Activated CD4-positive, alpha-beta T cell treated with anti-CD3 and anti-CD28 coated beads, Interleukin-2, amount 50 U/mL, for 4 hours (primary cell): ENCODE results near the gene OR1A2.
"Not testable (repeated sequence)": the region's sequence is repeated elsewhere in the genome, so short reads cannot be mapped to it uniquely, and the experiment has no call there.

ENCODE experiments used
- DNase-seq, 2 experiments: peaks; one replicate each; pipeline ENCODE4 v3.0.0-alpha.2; 2020

Gene OR1A2

DNA sequence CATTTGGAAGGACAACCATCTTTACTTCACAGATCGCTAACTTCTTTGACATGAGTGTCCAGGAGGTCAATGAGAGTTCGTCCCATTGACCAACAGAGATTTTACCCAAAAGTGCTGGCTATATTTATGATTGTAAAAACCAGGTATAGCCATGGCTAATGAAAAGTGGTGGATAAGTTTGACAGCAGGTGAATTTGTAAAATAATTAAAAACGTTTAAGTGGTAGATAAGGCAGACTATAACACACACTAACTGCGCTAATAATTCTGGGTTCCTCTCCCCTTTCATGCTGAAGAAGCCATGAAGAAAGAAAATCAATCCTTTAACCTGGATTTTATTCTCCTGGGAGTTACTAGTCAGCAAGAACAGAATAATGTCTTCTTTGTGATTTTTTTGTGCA is at the start of gene OR1A2:
Gene OR1A2, plus strand, starts transcription at position 301 of the 400 bp plus-strand sequence. Its CDS starts 0 bp downstream, at position 301.
- no peak for DNase-seq

DNA sequence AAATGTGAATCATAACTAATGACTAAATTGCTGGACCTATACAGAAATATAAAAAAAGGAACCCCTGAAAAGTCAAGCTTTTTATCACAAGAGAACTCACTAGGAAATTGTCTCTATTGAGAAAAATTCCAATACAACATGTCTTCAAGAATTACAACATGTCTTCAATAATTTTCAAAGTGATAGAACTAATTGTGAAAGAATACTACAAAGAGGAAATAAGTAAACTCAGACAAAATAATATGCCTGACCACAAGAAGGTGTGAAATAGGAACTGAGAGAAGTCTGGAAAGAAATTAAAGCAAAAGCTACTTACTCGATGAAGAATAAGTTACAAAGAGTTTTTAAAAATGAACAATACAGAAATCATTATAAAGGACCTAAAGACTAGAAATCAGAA is 40.1 kb upstream of the OR1A2 start:
- no peak for DNase-seq

GRCh38 chr17:3167574-3167973 is 29.7 kb upstream of the OR1A2 start:
- DNase-seq = no peak

DNA sequence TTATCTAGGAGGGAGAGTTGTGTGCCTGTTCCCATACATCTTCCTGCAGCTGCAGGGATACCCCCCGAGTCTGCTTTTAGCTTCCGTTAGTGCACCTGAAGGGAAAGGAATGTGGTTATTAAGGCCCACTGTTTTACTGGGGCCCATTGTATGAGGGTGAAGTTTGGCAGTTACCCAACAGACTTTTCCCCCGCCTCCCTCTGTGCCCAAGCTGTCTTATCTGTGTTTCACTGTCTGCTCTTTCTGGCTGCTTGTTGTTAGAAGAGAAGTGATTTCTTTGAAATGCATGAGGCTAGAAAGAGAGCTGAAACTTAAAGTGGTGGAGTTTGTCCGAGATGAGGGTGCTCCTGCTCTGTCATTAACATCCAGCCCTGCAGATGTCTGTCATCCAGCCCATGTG is 7.4 kb upstream of the OR1A2 start:
- no peak for DNase-seq

DNA sequence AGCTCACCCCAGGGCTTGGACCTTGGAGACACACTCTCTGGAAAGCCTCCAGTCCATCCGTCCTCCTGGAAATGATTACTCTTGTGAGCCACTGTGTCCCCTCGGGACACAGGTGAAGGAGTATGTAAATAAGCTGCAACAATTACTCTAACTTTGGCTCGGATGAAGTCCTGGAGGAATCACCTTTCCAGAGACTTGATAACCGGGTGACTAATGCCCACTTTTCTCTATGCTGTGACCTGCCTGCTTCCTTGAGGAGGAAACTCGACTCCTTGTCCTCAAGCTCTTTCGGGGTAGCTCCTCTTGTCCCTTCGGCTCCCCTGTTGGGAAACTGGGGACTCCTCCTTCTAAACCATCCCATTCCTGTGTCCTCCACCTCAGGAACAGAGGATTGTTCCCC is 10.0 kb downstream of the OR1A2 start, which contains the start of gene OR1A1:
Gene OR1A1, plus strand, starts transcription at position 301 of the 400 bp plus-strand sequence. CDS start 7,954 bp downstream, outside the sequence.
- no peak for DNase-seq

GRCh38 chr17:3208484-3208883 is 11.2 kb downstream of the OR1A2 start:
- DNase-seq = no peak

- DNase-seq = no peak
Measured at GRCh38 chr17:3213001-3213400, 15.7 kb downstream of the OR1A2 start.

DNA sequence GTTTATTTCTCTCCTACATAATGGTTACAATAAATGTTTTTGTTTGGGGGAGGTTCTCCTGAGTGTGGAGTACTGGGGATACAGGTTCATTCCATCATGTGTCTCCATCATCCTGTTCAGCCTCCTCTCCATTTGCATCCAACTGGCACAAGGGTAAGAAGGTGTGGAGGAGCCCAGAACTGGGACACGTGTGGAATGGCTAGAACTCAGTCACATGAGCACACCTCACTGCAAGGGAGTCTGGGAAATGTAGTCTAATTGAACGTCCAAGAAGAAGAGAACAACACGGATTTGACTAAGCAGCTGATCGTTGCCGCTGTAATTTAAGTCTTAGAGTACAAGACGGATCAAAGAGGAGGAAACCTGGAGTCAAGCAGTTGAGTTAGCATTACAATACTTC is 16.3 kb downstream of the OR1A2 start:
- no peak for DNase-seq

DNA sequence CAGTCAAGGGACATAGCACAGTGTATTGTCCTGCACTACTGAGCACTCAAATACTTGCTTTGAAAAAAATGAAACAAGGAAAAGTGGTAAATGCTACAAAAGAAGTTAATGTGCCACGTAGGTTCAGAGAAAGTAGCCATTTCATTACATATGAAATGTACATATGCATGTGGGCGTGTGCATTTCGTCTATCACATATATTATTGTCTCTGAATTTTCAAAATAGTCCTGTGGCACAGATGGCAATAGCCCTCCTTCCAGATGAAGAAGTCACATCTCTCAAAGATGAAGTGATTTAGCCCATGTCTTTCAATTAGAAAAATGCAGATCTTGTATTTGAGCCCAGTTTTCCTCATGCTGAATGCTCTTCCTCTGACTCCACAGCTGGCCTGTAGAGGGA is 22.7 kb downstream of the OR1A2 start:
- not testable (repeated sequence) for DNase-seq

DNA sequence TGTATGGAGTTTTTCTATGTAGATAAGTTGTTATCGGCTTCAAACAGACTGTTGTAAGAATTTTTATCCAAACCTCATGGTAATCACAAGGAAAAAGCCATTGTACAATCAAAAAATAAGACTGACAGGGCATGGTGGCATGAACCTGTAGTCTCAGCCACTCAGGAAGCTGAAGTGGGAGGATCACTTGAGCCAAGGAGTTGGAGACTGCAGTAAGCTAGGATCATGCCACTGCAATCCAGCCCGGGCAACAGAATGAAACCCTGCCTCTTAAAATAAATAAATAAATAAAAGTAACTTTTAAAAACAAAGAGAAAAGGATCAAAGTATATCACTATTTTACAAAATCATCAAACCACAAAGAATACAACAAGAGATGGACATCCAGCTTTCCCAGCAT is 24.5 kb downstream of the OR1A2 start:
- no peak for DNase-seq

- DNase-seq = no peak
Measured at GRCh38 chr17:3222505-3222904, 25.2 kb downstream of the OR1A2 start.

DNA sequence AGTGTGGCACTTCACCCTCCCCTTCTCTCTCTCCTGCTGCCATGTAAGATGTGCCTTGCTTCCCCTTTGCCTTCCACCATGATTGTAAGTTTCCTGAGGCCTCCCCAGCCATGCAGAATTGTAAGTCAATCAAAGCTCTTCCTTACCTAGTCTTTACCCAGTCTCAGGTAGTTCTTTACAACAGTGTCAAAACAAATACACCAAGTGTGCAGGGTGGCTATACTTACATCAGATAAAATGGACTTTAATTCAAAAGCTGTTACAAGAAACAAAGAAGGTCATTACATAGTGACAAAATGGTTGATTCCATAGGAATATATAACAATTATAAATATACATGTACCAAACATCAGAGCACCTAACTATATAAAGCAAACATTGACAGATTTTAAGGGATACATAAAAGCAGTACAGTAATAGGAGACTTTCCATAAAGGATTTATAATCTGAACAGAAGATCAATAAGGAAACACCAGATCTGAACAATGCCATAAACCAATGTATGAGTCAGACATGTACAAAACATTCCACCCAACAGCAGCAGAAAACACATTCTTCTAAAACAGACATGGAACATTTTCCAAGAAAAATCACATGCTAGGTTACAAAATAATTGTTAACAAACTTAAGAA is 27.5 kb downstream of the OR1A2 start:
- not testable (repeated sequence) for DNase-seq

DNA sequence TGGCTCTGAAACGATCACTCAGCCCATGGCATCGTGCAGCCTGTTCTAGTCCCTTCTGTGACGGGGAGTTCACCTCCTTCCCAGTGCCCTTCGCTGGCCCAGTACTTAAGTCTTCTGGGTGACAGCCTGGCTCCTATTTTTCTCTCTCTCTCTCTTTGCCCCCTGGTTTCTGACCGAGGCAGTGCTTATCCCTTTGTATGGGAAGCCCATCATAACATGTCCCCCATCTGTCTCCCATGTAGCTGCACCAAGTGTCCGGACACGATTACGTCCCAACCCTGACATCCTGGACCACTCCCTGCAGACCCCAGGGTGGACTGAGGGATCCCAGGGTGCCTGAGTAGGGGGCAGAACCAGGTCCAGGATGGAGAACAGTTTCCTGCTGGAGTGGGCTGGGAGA is 35.0 kb downstream of the OR1A2 start:
- not testable (repeated sequence) for DNase-seq

- not testable (repeated sequence) for DNase-seq
Measured at GRCh38 chr17:3238685-3239084, 41.4 kb downstream of the OR1A2 start.

GRCh38 chr17:3241044-3241443 is 43.7 kb downstream of the OR1A2 start:
- not testable (repeated sequence) for DNase-seq

DNA sequence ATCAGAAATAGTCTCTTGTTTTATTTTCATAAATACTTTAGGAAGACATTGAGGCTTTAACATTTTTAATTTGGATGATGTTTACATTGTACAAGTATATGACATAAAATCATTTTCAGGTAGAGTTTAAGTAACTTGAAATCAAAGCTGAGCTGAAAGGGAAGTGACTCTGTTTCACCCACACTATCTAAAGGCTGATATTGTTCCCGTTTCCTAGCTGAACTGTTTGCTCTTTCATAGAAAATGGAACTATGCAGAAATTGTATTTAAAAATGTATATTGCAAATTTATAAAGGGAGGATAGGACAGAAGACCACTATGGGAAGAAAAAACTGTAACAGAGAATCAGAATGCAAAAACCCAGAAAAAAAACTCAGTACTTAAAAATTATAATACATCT is 47.5 kb downstream of the OR1A2 start:
- not testable (repeated sequence) for DNase-seq
